GM20000 (cell line): ENCODE results near the gene CCDC80.
A peak's percentile ranks its signal among the peaks of the same experiment; 100 is the strongest.

ENCODE experiments used
- DNase-seq: peaks from one replicate; pipeline ENCODE4 v3.0.0; 2012; ENCODE audit warnings: low spot score
- CTCF ChIP-seq: IDR thresholded peaks from 2 replicates; pipeline ENCODE4 v1.5.1; 2012; ENCODE audit warnings: mild to moderate bottlenecking, control low read depth; ENCODE audit errors: extremely low read depth, missing control alignments

Gene CCDC80

GRCh38 chr3:112585782-112586181, 55.2 kb downstream of the CCDC80 start:
- TF ChIP-seq CTCF = no peak
- DNase-seq = no peak

GRCh38 chr3:112583105-112583504, 57.8 kb downstream of the CCDC80 start:
- TF ChIP-seq CTCF = no peak
- no peak for DNase-seq

- TF ChIP-seq CTCF = peak; percentile 52
- DNase-seq = no peak
Measured at GRCh38 chr3:112582244-112582874, 58.6 kb downstream of the CCDC80 start.

- TF ChIP-seq CTCF = no peak
- DNase-seq = no peak
Measured at GRCh38 chr3:112579697-112580096, 61.2 kb downstream of the CCDC80 start.

GRCh38 chr3:112579232-112579631, 61.7 kb downstream of the CCDC80 start:
- no peak for TF ChIP-seq CTCF
- no peak for DNase-seq

- no peak for TF ChIP-seq CTCF
- DNase-seq = no peak
Measured at GRCh38 chr3:112572701-112573100, 68.2 kb downstream of the CCDC80 start.

- DNase-seq = no peak
- no peak for TF ChIP-seq CTCF
Measured at GRCh38 chr3:112569265-112569664, 71.7 kb downstream of the CCDC80 start.
